ENCODE data around the gene HBA1.
"Not testable (repeated sequence)": the region's sequence is repeated elsewhere in the genome, so short reads cannot be mapped to it uniquely, and the experiment has no call there.

HBA1 gene

GRCh38 chr16:176006-176405, 474 bp upstream of the HBA1 start:
- DNase-seq, result not testable (repeated sequence)

GRCh38 chr16:177394-177822, 928 bp downstream of the HBA1 start:
- DNase-seq, result no peak

GRCh38 chr16:177981-178667, 1.6 kb downstream of the HBA1 start:
- no peak for DNase-seq

GRCh38 chr16:178668-179015, 2.2 kb downstream of the HBA1 start:
- no peak for DNase-seq

- no peak for DNase-seq
Observed at GRCh38 chr16:179211-180092, 3.0 kb downstream of the HBA1 start.

GRCh38 chr16:180101-180675, 3.7 kb downstream of the HBA1 start, which contains the start of gene HBQ1:
Gene HBQ1, plus strand, starts transcription at chr16:180459. Its CDS starts 28 bp downstream, at chr16:180487.
- peak; percentile 42 for DNase-seq

GRCh38 chr16:180681-181564, 4.4 kb downstream of the HBA1 start:
- DNase-seq, result peak; percentile 88

- DNase-seq, result no peak
Observed at GRCh38 chr16:181565-182021, 5.1 kb downstream of the HBA1 start.

GRCh38 chr16:183005-183404, 6.5 kb downstream of the HBA1 start:
- no peak for DNase-seq

GRCh38 chr16:185213-185612, 8.7 kb downstream of the HBA1 start:
- no peak for DNase-seq

GRCh38 chr16:185691-186090, 9.2 kb downstream of the HBA1 start:
- no peak for DNase-seq

GRCh38 chr16:187330-187729, 10.8 kb downstream of the HBA1 start:
- DNase-seq, result no peak

GRCh38 chr16:188674-189073, 12.2 kb downstream of the HBA1 start:
- peak; percentile 39 for DNase-seq

GRCh38 chr16:189604-190186, 13.2 kb downstream of the HBA1 start:
- no peak for DNase-seq

- no peak for DNase-seq
Observed at GRCh38 chr16:191831-192230, 15.4 kb downstream of the HBA1 start.

GRCh38 chr16:192686-193085, 16.2 kb downstream of the HBA1 start:
- no peak for DNase-seq

- DNase-seq, result no peak
Observed at GRCh38 chr16:193441-193840, 17.0 kb downstream of the HBA1 start.

GRCh38 chr16:194516-194915, 18.0 kb downstream of the HBA1 start:
- no peak for DNase-seq

GRCh38 chr16:200388-200787, 23.9 kb downstream of the HBA1 start:
- DNase-seq, result no peak

GRCh38 chr16:203246-203645, 26.8 kb downstream of the HBA1 start:
- no peak for DNase-seq

GRCh38 chr16:204046-204445, 27.6 kb downstream of the HBA1 start:
- DNase-seq, result not testable (repeated sequence)

GRCh38 chr16:209359-209758, 32.9 kb downstream of the HBA1 start:
- not testable (repeated sequence) for DNase-seq
